Fibroblast of peridontal ligament (primary cell): Measurements from ENCODE around the gene PPM1H.
"Not testable (repeated sequence)": the region's sequence is repeated elsewhere in the genome, so short reads cannot be mapped to it uniquely, and the experiment has no call there.

Experiments
- DNase-seq: peaks from one replicate; pipeline ENCODE4 v3.0.0-alpha.2; 2010; ENCODE audit errors: extremely low read depth

PPM1H gene

GRCh38 chr12:62947364-62947763 lies 12.4 kb upstream of the PPM1H start:
- no peak for DNase-seq

DNA sequence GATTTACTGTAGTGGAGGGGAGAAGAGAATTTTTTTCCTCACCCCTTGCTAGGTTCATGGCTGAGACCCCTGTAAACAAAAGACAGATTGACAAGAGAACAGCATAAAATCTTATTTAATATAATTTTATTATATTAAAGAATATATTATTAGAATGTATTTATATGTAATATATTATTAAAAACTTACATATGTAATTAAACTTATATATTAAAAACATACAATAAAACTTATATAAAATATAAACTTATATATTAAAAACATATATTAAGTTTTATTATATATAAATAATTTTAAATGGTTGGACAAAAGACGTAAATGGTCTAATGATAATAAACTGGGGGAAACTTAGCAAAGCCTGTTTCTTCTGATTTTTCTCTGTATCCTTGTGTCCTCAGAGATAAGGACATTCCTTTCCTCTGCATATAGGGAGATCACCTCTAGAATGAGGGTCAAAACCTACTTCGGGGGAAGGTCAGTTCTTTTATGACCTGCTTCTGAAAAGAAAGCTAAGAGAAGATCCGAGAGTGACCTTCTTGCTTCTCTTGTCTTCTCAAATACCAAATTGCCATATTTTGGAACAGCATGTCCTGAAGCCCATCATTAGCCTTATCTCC lies 8.9 kb upstream of the PPM1H start:
- no peak for DNase-seq

DNA sequence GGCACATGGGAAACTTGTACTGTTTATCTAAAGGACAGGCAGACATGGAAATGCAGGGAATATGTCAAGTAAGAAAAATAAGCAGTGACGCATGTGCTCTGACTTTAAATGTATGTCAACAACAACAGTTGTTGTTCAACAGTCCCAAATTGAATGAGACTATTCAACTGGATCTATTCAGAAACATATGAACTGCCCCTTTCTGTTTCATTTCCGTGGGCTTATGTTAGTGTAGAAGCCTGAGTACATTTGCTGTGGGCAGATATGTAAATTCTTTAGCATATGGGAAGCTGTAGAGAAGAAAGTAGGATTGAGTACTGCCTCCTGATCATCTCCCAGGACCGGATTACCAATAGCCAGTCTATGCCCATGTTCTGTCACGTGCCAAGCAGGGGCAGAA lies 7.4 kb upstream of the PPM1H start:
- DNase-seq, result not testable (repeated sequence)

GRCh38 chr12:62934239-62934798 lies 631 bp downstream of the PPM1H start:
- DNase-seq, result peak; percentile 25

DNA sequence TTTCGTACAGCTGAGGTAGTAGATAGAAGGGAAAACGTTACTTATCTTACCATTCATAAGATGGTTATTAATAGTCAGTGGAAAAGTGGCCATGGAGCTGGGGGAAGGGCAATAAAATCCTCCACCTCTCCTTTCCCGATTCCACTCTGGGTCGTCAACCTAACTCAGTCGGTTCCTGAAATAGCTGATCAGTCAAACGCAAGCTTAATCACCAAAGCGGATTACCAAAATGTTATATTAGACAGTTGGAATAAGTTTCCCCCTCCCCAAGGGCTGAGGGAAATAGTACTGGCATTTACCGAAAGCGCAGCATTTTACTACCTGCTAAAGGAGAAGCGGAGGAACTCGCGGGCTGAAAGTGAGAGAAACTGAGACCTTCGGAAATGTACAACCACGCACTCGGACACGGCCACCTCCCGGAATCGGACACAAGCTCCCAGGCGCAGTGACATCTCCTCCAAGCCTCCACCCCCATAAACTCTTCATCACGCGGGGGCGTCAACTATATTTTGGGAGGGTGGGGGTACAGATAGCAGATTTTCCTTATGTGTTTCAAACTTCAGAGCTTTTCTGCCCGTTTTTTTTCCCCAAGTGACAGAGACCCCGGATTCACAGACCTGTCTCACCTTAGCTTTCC lies 1.2 kb downstream of the PPM1H start:
- peak; percentile 9 for DNase-seq

DNA sequence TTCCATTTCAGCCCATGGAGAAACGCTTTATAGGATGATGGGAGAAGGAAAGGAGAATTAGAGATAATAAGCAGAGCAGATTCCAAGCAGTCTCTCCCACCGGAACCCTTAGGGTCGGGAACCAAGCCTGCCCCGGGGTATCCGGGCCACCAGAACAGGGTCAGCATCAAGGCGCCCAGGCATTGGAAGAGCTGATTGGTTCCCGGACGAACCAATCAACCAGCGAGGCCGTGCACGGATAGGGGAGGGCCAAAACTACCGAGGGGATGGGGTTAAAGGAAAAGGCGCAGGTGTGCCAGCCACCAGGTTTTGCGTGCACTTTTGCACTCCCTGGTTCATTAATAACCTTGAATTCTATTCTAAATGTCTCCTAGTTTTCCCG lies 1.7 kb downstream of the PPM1H start:
- peak; percentile 18 for DNase-seq

- no peak for DNase-seq
Measured at GRCh38 chr12:62931477-62931876, 3.5 kb downstream of the PPM1H start.

DNA sequence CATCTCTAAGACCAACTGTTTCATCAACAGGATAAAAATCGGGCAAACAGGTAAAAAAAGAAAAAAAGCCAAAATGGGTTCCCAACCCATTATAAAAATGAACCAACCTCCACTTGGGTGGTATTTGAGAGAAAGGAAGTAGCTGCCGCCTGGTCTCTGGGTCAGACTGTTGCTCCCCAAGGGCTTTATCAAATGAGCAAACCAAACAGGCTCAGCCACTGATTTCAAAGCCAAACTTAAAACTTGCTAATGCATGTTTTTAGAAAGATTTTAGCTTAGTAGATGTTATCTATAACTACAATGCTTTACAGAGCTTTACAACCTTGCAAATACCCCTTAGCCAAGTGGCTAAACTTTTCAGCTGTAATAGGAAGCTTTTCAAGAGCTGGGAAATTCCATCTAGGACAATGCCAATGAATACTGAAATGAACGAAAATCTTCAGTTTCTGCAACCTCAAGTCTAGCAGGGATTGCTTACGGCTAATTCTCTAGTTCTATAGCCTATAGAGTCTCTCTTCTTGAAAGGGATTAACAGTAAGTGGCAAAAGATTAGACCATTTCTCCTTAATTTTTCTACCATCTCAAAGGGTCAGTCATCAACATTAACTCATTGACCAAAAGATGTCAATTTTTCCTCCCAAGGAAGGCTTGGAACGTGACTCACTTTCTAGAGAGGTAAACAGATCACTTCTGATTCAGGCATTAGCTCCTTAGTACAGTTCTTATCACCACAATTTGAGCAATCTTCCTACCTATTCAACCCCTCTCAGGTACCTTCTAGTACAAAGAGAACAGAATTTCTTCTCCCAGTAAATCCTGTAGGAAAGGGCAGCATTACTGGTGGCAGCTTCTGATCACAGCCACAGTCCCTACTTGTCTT lies 4.2 kb downstream of the PPM1H start:
- DNase-seq, result no peak

DNA sequence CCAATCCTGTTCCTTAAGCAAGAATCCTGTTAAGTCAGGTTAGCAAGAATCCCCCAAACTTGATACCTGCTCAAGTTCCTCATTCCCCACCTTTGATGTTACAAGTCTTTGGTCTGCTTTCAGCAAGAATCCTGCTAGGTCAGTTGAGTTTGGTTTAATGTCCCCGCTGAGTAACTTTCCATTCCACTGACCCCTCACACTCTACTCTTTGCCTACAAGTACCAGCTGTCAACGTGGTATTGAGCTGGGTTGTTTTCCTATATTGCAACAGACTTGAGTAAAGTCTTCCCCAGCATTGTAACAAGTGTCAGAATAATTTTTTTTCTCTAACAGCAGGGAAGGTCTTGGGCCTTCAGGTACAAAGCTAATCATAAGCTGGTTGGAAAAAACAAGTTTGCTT lies 6.3 kb downstream of the PPM1H start:
- no peak for DNase-seq

GRCh38 chr12:62925680-62926079 lies 9.3 kb downstream of the PPM1H start:
- no peak for DNase-seq

DNA sequence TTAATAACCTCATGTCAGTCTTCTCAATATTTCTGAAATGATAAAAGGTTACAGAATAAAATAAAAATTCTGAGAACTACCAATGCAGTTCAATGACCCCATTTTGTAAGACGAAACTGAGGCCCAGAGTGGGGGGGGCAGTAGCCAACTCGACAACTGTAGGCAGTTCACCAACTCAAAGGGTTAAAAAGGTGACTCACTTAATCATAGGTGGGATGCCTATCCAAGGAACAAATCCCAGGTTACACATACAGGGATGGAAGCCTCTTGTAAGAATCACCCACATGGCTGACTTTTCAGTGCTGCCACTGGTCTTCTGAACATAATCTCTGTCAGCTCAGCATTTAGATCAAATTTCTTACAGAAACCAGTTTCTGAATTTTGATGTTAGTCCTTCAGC lies 10.9 kb downstream of the PPM1H start:
- DNase-seq, result no peak

DNA sequence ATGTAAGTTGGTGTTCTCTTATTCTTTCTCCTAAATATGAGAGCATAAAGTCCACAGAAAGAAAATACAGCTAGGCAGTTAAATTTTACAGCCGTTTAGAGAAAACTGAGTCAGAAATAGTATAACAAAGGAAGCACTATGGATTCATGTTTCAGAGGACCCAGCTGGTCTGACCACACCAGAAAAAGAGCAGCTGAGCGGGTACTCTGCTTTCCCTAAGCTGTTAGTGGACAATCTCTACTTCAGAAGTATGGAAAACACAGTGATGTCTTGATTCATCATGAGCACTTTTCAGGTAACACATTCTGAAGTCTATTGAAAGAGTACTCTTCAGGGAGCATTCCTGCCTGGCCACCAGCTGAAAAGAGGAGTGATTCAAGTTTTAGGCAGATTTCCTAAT lies 12.4 kb downstream of the PPM1H start:
- DNase-seq, result peak; percentile 51

GRCh38 chr12:62919838-62920237 lies 15.1 kb downstream of the PPM1H start:
- peak; percentile 89 for DNase-seq

DNA sequence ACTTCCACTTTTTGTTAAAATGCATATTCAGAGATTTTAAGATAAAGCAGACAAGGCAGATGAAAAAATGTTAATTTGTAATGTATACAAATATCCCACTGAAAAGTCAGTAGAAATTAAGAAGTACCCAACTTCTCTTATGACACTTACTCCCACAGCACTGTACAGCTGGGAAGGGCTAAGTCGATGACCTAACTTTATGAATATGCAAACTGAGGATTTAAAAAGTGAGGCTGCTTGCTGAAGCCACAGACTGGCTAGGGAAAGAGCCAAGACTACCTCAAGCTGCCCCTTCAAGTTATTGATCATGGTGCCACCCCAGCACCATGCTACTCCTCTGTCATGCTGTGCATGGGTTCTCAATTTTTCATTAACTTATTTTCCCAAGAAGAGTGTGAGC lies 17.0 kb downstream of the PPM1H start:
- peak; percentile 53 for DNase-seq

- no peak for DNase-seq
Measured at GRCh38 chr12:62916632-62917425, 18.1 kb downstream of the PPM1H start.

DNA sequence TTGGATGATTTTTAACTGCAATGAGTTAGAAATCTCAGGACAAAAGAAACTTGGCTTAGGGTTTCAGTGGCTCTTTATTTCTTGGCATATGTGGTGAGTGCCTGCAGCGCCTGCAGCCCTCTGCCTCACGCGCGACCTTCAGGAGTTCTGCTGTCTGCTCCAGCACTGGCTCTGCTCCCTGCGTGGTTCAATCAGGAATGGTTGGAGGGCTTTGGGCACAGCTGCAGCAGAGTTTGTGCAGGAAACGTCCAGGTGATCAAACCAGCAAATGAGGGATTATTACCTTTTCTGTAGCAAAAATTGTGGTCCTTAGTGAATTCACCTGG lies 19.8 kb downstream of the PPM1H start:
- no peak for DNase-seq

DNA sequence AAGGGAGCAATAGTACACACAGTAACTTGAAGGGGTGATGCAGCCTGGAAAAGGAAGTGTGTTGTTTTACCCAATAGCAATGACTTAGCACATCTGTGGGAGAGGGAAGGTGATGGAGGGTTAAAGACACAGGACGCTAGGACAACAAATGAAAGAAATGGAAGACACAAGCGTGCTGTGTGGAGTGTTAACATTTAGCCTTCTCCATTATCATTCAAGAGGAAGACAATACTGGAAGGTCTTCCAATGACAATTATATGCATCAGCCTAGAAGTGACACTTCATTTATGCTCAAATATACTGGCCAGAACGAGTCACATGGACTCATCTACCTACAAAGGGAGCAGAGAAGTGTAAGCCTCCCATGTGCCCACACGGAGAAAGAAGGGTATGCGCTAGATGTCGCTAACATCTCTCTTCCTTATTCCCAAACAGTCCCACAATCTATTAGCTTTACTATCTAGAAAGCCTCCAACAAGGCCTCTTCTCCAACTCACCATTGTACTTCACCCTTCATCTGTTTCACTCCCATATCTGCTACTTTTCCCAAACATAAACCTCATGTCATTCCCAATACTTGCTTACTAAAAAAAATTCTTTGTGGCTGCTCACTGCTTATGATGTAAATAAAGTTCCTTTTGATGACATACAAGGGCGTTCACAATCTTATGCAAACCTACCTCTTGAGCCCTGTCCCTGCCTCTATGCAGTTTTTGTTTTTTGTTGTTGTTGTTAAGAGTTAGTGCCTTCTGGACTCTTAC lies 20.3 kb downstream of the PPM1H start:
- peak; percentile 8 for DNase-seq

GRCh38 chr12:62913380-62913779 lies 21.6 kb downstream of the PPM1H start:
- no peak for DNase-seq

DNA sequence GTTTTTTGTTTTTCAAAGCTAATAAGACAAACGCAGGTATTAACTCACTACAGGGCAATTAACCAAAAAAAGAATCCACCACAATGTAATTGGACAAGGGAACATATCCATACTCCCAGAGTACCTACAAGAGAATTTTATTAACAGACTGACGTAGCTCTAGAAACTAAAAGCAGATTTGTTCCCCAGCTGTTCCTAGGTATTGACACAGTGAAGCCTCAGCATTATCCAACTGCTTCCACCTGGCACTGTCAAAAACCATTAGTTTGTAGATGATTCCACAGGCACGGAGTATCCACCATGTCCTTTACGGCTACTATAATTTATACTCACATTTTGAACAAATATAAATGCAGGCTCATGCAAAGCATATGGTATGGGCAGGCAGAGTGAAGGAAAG lies 22.3 kb downstream of the PPM1H start:
- no peak for DNase-seq

DNA sequence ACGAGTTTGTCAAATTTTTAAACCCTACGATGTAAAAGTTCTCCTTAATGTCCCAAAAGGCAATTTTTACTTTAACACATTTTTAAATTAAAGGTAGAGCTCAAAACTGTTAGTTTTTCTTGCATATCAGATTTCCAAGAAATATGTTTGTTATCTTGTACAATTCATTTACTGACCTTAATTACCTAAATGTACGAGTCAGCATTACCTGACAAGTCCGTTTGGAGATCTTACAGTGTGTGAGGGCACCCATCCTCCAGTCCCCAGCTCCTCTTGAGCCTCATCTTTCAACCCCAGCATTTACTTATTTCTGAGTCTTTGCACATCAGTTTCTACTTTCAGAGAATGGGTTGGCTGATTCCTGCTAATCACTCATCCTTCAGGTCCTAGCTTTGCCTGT lies 23.7 kb downstream of the PPM1H start:
- no peak for DNase-seq

GRCh38 chr12:62910549-62911169 lies 24.3 kb downstream of the PPM1H start:
- DNase-seq, result no peak
